Measurements from ENCODE around the gene SDCCAG8. TPM values are rescaled to one million over a fixed set of nuclear protein-coding genes. Genes with fewer than 3 reads are reported as not detected.

Gene SDCCAG8
- total RNA-seq, 1 experiment from 2014 or later = 10.0 TPM

- no peak overlapping the region for H3K9ac ChIP-seq (ENCODE audit: extremely low read depth, insufficient read length, low read length)
- no peaks in the 10 kb centered on the region for H3K9me3 ChIP-seq (ENCODE audit: control insufficient read depth, low read depth, low read length)
- no peaks in the 10 kb centered on the region for H3K36me3 Mint-ChIP-seq (ENCODE audit: insufficient read depth in 1 of 3, low read depth in 3 of 3)
- H3K9me3 Mint-ChIP-seq = no peaks in the 10 kb centered on the region
- H4K91ac ChIP-seq (ENCODE audit: insufficient read length, low read depth, low read length) = no peak overlapping the region
- peak overlapping the region in 1 of 3 experiments; percentile 76; a peak in 1 of 7 replicates for H3K27ac Mint-ChIP-seq
- WGBS (ENCODE audit: extremely low coverage, insufficient read length, low lambda C conversion rate) = no CpG with 5 or more reads among the region's 11 CpGs
- no peak overlapping the region for H4K8ac ChIP-seq (replicated peaks; ENCODE audit: insufficient read length, low read depth, low read length)
- no peak overlapping the region for H2BK20ac ChIP-seq (ENCODE audit: low read depth, low read length, poor library complexity, severe bottlenecking)
- H3K79me2 ChIP-seq (ENCODE audit: insufficient read depth, low read length) = no peaks in the 10 kb centered on the region
- no peak overlapping the region for H3K4me2 ChIP-seq (ENCODE audit: insufficient read depth, insufficient read length, low read length)
- no peaks in the 10 kb centered on the region for H3K23me2 ChIP-seq (ENCODE audit: insufficient read length, low read depth, low read length, poor library complexity, severe bottlenecking)
- no peak overlapping the region for H2BK12ac ChIP-seq (ENCODE audit: insufficient read length, low read depth, low read length)
- no peak overlapping the region for H2BK5ac ChIP-seq (ENCODE audit: insufficient read length, low read length)
- no peak overlapping the region for H4K5ac ChIP-seq (ENCODE audit: insufficient read length, low read depth, low read length)
- no peaks in the 10 kb centered on the region for H3K4me1 ChIP-seq (ENCODE audit: insufficient read depth, low read length)
- H4K20me1 ChIP-seq (ENCODE audit: control insufficient read depth, insufficient read depth, insufficient read length) = no peaks in the 10 kb centered on the region
- H2AFZ ChIP-seq (ENCODE audit: low read length) = no peak overlapping the region
- H3K18ac ChIP-seq (ENCODE audit: insufficient read length, low read depth, low read length) = no peak overlapping the region
- no peak overlapping the region for H3T11ph ChIP-seq (ENCODE audit: low read length)
- no peak overlapping the region for H2BK15ac ChIP-seq (ENCODE audit: low read depth, low read length)
- TF ChIP-seq, protein P1, sequence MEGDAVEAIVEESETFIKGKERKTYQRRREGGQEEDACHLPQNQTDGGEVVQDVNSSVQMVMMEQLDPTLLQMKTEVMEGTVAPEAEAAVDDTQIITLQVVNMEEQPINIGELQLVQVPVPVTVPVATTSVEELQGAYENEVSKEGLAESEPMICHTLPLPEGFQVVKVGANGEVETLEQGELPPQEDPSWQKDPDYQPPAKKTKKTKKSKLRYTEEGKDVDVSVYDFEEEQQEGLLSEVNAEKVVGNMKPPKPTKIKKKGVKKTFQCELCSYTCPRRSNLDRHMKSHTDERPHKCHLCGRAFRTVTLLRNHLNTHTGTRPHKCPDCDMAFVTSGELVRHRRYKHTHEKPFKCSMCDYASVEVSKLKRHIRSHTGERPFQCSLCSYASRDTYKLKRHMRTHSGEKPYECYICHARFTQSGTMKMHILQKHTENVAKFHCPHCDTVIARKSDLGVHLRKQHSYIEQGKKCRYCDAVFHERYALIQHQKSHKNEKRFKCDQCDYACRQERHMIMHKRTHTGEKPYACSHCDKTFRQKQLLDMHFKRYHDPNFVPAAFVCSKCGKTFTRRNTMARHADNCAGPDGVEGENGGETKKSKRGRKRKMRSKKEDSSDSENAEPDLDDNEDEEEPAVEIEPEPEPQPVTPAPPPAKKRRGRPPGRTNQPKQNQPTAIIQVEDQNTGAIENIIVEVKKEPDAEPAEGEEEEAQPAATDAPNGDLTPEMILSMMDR (conservative IDR thresholded peaks at IDR 0.05) = no peak
- no peak overlapping the region for H3K14ac ChIP-seq (ENCODE audit: insufficient read depth, low read length)
- H3K23ac ChIP-seq (ENCODE audit: insufficient read length, low read depth, low read length) = no peak overlapping the region
- no peak overlapping the region for H3K4ac ChIP-seq (ENCODE audit: low read depth, low read length)
- no peak overlapping the region for H3K4me3 Mint-ChIP-seq
- H3K56ac ChIP-seq (ENCODE audit: insufficient read length, low read depth, low read length) = no peak overlapping the region
- no peak for DNase-seq
- no peak overlapping the region for H3K27ac ChIP-seq (ENCODE audit: insufficient read length, low read depth, low read length)
- no peaks in the 10 kb centered on the region for H3K27me3 ChIP-seq (ENCODE audit: insufficient read depth, low read length)
- peaks cover 0 to 10% of the 10 kb centered on the region in 2 experiments; a peak in 2 of 4 replicates for H3K4me1 Mint-ChIP-seq
- H2BK120ac ChIP-seq (ENCODE audit: low read depth, low read length, poor library complexity, severe bottlenecking) = no peak overlapping the region
- no peak overlapping the region for H2AK5ac ChIP-seq (ENCODE audit: insufficient read length, low read length)
- H3K79me1 ChIP-seq (ENCODE audit: insufficient read depth, low read depth, low read length, poor library complexity, severe bottlenecking) = no peaks in the 10 kb centered on the region
- H3K27me3 Mint-ChIP-seq (ENCODE audit: low read depth) = no peaks in the 10 kb centered on the region
Measured at GRCh38 chr1:243348331-243348730, 92.5 kb downstream of the SDCCAG8 start.
